GM18507 (cell line): ENCODE data around the gene EHBP1.
"Not testable (repeated sequence)": the region's sequence is repeated elsewhere in the genome, so short reads cannot be mapped to it uniquely, and the experiment has no call there.

Experiments used
- DNase-seq: peaks from one replicate; pipeline ENCODE4 v3.0.0; 2011; ENCODE audit warnings: low read depth; ENCODE audit not compliant: insufficient read length; ENCODE audit errors: extremely low spot score
- FAIRE-seq: peaks from 2 replicates; lab custom pipeline; 2011; peaks lifted over from hg19 to GRCh38; lab: Jason Lieb, UNC

Gene EHBP1

DNA sequence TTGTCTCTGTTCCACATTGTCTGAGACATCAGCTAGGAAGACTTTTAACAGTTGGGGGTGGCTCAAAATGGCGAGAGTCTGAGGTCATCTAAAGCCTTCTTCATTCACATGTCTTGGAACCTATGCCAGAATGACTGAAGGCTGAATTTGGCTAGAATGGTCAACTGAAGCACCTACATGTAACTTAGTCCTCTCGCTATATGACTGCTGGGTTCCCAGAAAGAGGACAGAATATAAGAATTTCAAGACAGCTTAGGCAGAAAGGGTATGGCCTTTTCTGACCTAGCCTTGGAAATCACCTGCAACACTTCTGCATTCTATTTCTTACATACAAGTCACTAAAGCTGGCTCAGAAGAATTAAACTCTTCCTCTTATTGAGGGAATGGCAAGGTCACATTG lies 269.5 kb downstream of the EHBP1 start:
- DNase-seq, result no peak
- FAIRE-seq, result no peak

DNA sequence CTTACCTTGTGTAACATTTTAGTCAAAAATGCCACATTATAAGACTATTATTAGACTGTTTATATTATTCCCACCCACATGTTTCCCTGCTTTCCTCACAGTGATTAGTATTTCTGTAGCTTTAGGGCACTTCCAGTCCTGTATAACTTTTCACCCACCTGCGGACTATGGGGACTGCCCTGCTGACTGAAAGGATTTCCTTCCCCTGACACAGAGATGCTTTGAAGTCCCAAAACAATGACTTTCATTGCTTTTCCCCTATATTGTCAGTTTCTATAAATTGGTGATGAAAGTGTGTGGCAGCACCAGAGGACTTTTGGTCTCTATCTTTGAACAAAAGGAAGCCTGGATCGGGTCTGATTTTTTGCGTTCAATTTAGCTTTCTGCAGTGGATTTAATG lies 286.1 kb downstream of the EHBP1 start:
- FAIRE-seq (no peak), DNase-seq (no peak)

DNA sequence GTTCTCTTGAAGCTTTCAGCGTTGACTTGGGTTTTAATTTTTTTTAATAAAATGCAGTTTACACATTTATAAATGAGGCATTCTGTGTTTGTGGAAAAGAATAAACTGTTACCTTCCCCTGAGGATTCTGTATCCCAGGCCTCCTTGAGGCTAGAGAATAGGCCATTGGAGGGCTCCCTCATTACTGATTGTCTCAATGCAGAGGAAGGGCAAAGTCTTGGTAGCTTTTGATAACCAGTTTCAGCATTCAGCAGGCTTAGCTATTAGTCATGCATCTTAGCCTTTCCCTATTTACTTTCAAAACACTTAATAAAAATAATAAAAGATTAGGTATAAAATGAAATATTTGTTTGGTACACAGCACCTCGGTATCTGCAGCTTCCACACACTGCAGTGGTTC lies 287.0 kb downstream of the EHBP1 start:
- DNase-seq (no peak), FAIRE-seq (no peak)

DNA sequence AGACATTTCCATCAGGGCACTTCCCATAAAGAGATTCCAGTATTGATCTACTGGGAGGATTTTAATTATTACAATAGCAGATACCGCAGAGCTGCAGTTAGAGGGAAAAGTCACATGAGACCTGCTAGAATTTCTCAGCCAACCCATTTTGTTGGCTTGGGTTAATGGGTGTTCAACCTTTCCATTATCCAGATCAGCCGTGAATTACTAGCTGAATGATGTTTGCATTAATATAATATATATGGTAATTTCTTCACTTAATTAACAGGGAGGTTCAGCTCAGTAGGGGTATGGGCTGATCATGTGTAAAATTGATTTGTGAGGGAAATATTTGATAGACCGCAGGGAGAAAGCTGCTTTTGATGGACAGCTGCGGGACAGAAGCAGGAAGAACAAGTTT lies 288.7 kb downstream of the EHBP1 start:
- no peak for DNase-seq
- no peak for FAIRE-seq

DNA sequence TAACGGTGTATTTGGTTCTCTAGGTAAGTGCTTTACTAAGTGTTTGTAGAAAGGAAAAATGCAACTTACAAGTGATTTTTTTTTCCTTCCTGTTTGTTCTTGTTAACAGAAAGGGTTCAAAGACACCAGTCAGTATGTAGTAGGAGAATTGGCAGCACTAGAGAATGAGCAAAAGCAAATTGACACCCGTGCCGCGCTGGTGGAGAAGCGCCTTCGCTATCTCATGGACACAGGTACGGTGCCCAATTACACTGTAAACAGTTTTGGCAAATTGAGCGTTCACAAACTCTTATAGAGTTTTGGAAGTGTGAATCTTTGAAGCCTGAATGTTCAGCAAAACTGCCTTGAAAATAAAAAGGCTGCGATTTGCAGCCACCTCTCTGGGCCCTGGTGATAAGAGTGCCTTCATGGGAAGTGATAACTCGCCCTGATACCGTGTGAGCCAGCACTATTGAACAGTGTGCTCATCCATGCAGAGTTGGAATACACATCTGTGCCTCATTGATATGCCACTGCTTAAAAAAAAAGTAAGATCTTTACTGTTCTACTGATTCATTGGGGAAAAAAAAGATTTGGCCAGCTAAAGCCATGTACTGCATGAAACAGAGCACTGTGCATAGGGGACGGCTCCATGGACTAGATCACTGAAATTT lies 291.1 kb downstream of the EHBP1 start:
- DNase-seq (no peak), FAIRE-seq (no peak)

DNA sequence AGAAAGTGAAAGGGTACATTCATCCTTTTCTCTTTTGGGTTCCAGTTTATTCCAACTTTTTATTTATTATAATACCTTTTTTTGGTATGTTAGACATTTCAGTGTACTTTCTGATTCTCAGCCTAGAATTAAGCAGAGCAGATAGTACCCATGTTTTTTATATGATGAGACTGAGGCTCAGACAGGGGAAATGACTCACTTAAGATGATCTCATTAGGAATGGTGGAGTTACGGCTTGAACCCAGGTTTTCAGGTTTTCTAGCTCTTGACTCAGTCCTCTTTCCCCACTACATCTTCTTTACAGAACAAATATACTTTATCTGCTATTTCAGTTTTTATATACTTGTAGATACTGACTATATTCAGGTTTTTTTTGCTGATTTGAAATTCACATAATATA lies 293.4 kb downstream of the EHBP1 start:
- DNase-seq (no peak), FAIRE-seq (no peak)

DNA sequence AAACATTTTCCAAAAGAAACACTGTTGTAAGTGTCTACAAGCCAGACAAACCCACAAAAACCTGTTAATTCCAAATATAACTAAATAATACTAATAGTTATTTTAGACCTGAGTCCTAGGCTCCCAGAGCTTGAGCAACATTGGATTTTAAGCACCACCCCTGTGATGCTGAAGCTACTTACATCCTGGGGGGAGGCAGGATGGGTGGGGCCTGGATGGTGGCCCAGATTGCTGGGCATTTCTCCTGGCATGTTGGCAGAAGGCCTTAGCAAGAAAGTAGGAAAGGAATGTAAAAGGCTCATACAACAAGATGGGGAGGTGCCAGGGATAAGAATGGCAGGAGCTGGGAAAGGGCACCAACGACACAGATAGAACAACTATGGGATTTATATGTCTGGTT lies 294.4 kb downstream of the EHBP1 start:
- no peak for FAIRE-seq

DNA sequence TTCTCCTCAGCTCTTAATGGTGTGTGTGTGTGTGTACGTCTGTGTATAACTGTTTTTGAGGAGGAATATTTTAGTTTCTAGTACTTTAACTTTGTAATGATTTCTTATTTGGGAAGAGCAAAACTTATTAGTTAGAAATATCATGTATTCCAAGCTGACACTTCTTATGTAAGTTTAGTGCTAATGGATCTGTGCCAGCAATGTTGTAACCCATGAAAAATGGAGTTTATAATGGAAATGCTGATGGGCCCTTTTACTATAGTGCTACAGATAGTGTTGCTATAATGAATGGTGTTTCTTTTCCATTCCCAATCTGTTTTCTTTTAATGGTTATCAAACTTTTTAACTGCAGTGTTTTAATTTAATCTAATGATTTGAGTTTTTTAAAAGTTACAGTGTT lies 295.3 kb downstream of the EHBP1 start:
- DNase-seq (no peak), FAIRE-seq (no peak)

More for the DNA sequence above, 294.4 kb downstream of the EHBP1 start:
- DNase-seq, result no peak

DNA sequence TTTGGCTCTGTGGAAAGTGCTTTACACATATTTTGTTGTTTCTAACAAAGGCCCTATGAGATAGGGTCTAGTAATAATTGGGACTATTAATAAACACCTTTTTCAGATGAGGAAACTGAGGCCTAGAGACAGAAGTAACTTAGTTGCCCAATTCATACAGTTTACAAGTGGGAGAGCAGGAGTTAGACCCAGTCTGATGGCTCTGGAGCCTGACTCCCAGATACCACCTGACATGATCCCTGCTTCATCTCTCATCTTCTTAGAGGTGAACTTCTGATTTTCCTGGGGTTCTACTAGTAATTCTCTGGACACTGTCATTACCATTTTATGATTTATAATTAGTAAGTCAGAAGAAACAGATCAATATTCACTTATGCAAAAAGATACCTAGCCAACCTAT lies 296.1 kb downstream of the EHBP1 start:
- DNase-seq, result no peak
- FAIRE-seq, result no peak

DNA sequence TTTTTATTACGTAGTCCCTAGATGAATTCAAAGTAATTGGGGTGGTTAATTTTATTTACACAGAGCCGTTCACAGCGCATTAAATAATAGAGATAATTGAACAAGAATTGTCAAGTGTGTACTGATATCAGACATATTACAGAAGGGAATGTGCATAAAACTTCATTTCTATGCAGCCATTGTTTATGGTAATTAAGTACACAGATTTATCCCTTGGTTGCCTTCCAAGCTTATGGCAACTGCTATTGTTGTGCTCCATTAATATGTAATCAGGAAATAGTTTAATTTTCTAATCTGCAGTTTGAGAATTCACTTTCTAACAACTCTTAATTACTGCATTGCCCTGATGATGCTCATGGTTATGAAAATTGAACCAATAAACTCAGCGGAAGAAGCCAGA lies 297.8 kb downstream of the EHBP1 start:
- DNase-seq, result no peak
- FAIRE-seq, result no peak

DNA sequence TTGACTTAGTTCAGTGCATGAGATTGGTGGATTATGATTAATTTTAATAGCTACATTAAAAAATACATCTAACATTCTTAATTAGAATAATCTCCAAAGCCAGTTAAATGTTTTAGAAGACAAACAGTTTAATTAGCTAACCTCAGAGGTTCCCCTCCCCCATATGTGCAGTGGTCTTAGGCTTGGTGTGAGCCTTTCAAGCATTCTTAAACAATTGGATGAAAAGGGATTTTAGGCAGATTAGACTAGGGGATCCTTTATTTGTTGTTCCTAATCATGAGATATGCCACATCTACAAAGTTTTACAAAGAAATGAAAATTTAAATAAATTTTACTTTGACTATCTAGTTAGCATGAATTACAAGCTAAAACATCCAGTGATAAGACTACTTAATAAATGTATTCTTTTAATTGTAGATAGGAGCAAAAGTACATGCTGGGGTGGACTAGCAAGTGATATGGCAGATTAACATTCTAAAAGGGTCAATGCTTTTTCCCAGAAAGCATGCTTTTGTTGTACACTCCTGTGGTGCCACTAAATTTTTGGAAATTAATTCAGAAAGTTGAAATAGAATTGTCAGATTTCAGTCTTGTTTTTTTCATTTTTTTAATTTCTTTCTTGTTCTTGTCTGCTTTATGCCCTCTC lies 302.4 kb downstream of the EHBP1 start:
- DNase-seq (no peak), FAIRE-seq (no peak)

DNA sequence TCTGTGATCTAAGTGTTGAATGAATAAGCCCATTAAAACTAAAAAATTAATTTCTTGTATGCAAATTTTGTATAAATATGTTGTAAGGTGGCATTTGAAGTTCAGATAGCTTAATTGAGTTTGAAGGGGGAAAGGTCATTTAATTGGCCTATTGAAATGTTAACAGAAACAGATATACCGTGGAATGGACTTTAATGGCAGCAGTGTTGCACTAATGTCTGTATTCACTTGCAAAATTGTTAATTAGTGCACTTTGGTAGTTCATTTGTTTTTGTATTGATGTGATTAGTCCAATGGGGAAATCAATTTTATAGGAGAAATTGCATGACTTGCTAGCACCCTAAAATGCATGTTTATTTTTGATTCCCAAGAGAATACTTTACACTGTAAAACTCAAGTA lies 303.3 kb downstream of the EHBP1 start:
- FAIRE-seq, result no peak

DNA sequence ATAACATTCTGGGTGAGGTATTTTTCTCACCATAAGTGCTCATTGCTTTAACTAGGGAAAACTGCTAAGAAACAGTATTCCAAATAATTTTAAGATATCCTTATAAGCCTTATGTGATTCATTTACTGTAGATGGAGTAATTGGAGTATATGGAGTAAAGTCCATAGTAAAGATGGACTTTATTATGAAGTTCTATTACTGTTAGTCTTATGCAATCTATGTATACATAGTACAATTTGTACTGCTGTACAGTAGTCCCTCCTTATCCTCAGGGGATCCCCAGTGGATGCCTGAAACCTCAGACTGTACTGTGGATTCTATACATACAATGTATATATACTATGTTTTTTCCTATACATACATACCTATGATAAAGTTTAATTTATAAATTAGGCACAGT lies 304.0 kb downstream of the EHBP1 start:
- DNase-seq (no peak), FAIRE-seq (no peak)

More for the DNA sequence above, 303.3 kb downstream of the EHBP1 start:
- DNase-seq, result no peak

DNA sequence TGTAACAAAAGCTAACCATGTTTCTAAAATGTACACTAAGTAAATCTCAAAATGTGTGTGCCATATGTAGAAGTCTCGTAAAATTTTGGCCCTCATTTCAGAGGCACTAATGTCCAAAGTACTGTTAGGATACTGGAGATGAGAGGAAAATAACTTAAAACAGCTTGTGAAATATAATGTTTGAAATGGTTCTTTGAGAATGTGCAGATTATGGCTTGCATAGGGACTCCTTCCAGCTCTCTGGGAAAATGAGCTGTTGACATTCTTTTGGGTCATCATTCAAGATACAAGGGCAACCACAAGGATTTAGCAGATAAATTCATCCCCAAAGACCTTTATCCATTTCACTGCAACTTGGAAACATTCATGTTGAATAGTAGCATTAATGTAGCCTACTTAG lies 307.0 kb downstream of the EHBP1 start:
- no peak for FAIRE-seq

DNA sequence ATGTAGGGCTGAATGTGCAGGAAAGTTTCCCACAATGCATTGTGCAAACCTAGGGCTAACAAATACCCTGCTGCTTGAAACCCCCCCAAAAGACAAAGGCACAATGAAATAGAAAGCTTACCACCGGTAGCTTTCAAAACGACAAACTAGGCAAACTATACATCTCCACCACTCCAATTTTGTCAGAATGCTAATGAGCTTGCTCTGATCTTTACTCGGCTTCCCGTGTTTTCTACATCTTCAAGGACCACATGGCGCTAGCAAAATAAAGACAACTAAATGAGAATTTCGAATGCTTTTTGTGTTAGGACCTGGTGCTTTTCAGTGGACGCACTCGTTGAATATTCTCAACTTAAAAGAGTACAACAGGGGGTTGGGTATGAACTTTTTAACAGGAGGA lies 307.9 kb downstream of the EHBP1 start:
- FAIRE-seq, result no peak
- DNase-seq, result no peak

More for the DNA sequence above, 307.0 kb downstream of the EHBP1 start:
- no peak for DNase-seq

DNA sequence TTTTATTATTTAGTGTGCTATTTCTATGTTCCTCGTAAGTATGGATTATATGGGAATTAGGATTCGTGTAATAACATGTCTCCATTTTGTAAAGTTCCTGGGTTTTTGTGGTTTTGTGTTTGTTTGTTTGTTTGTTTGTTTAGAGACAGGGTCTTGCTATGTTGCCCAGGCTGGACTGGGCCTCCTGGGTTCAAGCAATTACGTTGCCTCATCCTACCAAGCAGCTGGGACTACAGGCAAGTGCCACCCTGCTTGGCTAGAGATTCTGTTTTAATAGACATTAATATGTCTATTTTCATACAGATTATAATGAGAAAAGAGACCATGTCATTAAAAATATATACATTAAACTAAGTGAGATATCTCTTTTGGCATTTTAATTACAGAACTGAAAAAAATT lies 309.9 kb downstream of the EHBP1 start:
- no peak for FAIRE-seq
- no peak for DNase-seq

DNA sequence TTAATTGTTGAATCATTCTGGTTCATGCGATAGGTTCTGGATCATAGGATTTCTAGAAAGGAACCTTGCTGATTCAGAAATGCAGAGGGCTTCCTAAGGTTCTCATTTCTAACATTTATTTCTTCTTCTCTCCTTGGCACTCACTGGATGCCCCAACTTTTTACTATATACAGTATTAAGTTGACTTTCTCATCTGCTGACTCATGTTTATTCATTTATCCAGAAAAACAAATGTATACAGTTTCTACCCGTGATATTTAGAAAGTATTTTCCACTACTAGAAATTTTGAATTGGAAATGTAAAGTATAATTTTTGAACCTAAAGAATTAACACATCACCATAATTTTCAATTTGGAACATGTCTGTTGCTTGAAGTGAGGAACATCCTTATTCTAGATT lies 312.9 kb downstream of the EHBP1 start:
- DNase-seq, result no peak
- no peak for FAIRE-seq

DNA sequence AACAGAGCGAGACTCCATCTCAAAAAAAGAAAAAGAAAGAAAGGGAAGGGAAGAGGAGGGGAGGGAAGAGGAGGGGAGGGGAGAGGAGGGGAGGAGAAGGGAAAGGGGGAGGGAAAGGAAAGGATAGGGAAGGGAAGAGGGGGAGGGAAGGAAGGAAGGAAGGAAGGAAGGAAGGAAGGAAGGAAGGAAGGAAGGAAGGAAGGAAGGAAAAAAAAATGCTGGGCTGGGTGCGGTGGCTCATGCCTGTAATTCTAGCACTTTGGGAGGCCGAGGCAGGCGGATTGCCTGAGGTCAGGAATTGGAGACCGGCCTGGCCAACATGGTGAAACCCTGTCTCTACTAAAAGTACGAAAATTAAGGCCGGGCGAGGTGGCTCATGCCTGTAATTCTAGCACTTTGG lies 314.2 kb downstream of the EHBP1 start:
- not testable (repeated sequence) for DNase-seq, FAIRE-seq

DNA sequence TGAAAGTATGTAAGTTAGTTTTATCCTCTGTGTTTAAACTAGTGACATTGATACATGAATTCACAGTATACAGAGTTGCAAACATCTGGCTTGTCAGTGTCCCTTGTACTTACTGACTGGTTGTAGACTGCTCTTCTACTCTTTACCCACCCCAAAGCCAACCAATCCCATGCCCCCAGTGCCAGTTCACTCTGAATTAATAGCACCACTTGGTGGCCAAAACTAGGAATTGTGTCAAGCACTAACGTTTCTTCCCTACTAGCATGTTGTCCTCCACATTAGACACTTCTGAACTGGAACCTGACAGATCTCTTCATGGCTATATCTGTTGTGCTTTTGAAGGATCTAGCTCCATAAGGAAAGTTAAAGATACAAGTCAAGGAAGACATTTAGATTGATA lies 317.9 kb downstream of the EHBP1 start:
- FAIRE-seq (peak; percentile 44), DNase-seq (no peak)

DNA sequence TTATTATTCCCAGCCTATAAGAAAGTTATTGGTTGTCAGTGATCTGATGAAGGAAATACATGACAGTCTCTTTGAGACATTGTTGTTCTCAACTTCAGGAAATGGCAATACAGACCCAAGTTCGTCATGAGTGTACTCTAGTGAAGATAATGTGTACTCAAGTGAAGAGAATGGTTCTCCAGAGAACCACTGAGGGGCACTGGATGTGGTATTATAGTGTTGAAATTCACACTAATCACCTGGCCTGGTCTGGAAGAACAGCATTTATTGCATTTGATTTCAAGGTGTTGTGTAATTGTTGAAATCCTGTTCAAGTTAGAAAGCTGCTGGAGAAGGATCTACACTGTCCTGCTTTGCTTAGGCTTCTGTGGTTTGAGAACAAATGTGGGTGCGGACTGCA lies 321.7 kb downstream of the EHBP1 start:
- no peak for FAIRE-seq
- no peak for DNase-seq

DNA sequence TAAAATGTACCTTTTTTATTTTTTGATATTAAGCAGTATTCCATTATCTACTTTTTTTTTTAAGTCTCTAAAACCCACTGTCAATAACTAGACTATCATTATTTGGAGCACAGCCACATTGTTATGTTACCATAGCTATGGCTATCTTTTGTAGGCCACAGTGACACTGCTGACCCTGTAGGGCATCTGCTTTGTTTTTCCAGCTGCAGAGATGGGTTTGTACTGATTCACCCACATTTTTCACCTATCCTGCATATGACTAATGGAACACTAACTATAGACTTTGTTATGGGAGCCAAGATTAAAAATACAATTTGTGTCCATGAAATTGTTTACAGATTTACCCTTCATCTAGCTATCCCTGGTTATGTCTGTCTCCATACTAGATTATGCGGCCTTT lies 323.5 kb downstream of the EHBP1 start:
- no peak for DNase-seq
- FAIRE-seq, result no peak

DNA sequence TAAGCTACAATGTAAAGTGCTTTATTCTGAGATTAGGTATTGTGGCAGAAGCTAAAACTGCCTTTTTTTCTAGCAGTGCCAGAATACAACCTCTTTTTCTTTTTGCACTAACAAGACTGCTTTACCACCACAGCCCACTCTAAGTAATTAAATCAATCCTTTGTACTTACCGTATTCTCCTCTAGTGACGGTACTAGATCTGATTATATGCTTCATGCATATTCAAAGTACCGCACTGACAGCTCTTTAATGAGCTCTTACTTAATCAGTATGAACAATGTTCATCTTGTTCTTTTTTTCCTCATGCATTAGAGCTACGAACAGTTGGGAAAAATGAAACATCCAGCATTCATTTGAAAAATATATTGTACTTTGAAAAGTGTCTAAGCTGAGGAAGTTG lies 329.0 kb downstream of the EHBP1 start:
- DNase-seq (no peak), FAIRE-seq (no peak)
